A549 (cell line): ENCODE data around the gene COMT.

Source experiments
- CBX8 ChIP-seq: fragments of 200-600 bp; sonication (generic); IDR thresholded peaks from 2 replicates; pipeline ENCODE4 v1.6.1; 2016
- CTCF ChIP-seq: fragments of >200 bp; sonication (Bioruptor Twin); formaldehyde crosslinking; IDR thresholded peaks from 3 replicates; pipeline ENCODE4 v1.5.1; 2016
- PHF8 ChIP-seq: fragments of 200-600 bp; sonication (generic); IDR thresholded peaks from 2 replicates; pipeline ENCODE4 v1.6.1; 2016; ENCODE audit warnings: low read depth, mild to moderate bottlenecking, antibody characterized with exemption, moderate library complexity, borderline replicate concordance
- USF2 ChIP-seq: fragments of 450-650 bp; IDR thresholded peaks from 2 replicates; pipeline ENCODE4 v1.6.1; 2014; ENCODE audit warnings: antibody characterized with exemption

GRCh38 chr22:19948057-19948760, 6.6 kb downstream of the COMT start:
- TF ChIP-seq CTCF (no peak), PHF8 (no peak), USF2 (no peak), CBX8 (no peak)
